Dermis blood vessel endothelial cell (primary cell): ENCODE measurements around the gene NOLC1. TPM values are rescaled to one million over a fixed set of nuclear protein-coding genes. Genes with fewer than 3 reads are reported as not detected.

ENCODE experiments used
- DNase-seq: peaks from one replicate; pipeline ENCODE4 v3.0.0; 2010
- total RNA-seq: library from RNA; depleted of rRNA; stranded (reverse); fragments of >200 nt; gene quantifications from 2 replicates; pipeline ENCODE4 v1.2.3, GENCODE V29; 2014

Gene NOLC1
- 29.6 and 38.9 TPM in 2 replicates for total RNA-seq

DNA sequence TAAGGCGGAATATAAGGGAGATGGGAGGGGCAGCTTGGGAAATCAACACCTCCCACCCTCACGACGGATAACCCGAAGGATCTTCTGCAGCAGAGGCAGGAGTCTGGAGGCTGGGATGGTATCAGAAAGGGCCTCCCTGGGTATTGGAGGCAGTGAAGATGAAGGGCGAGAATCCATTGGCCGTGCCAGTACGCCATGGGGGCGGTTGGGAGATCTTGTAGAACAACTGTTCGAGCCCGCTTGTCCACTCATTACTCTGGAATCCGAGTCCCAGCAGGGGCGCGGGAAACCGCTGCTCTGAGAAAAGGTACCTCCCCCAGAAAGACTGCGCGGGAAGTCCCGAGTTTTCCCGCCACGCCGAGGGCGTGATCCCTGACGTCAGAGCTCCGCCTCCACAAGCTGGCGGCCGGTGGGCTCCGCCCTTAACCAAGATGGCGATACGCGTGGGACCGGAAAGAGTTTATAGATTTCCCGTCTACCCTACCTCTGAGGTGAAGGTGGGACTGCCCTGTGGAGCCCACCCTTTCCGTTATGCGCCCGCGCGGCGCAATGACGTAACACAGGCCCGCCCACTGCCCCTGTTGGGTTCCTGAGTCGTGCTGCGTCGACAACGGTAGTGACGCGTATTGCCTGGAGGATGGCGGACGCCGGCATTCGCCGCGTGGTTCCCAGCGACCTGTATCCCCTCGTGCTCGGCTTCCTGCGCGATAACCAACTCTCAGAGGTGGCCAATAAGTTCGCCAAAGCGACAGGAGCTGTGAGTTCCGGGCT lies at the start of gene NOLC1:
NOLC1 (plus strand) TSS at position 616 of the 771 bp plus-strand sequence; CDS start at position 638, 22 bp downstream.
- peak; percentile 99 for DNase-seq

DNA sequence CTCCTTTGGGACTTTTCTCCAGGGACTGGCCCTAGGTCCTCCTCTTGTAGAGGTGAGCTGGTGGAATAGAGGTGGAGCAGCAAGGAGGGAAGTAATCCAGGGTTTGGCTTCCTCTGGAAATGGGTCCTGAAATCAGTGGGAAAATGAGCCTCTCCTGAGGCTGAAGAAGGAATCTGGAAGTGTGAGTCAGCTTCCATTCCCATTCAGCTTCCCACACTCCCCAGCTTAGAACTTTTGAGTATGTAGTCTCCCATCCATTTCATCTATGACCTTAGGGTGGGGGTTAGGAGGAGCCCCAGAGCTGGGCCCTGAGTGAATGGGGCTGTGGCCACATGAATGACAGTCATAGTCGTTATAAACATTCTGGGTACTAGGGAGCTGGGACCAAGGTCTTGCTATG lies 49.8 kb upstream of the NOLC1 start:
- DNase-seq, result no peak

DNA sequence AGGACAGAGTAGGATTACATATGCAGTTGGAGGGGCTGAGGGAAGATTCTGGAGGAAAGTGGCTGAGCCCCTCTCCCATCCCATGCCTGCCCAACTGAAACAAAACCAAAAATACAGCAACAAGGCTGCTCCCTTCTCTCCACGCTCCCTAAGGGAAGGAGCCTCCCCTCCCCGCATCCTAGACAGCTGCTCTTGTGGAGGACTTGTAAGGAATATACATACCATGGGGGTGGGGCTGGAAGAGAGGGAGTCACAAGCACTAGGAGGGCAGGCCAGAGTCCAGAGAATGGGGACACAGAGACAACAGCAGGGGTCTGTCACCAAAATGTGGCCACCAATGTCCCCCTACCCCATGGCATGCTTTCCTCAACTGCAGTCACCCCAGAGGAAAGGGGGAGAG lies 45.2 kb upstream of the NOLC1 start:
- no peak for DNase-seq

DNA sequence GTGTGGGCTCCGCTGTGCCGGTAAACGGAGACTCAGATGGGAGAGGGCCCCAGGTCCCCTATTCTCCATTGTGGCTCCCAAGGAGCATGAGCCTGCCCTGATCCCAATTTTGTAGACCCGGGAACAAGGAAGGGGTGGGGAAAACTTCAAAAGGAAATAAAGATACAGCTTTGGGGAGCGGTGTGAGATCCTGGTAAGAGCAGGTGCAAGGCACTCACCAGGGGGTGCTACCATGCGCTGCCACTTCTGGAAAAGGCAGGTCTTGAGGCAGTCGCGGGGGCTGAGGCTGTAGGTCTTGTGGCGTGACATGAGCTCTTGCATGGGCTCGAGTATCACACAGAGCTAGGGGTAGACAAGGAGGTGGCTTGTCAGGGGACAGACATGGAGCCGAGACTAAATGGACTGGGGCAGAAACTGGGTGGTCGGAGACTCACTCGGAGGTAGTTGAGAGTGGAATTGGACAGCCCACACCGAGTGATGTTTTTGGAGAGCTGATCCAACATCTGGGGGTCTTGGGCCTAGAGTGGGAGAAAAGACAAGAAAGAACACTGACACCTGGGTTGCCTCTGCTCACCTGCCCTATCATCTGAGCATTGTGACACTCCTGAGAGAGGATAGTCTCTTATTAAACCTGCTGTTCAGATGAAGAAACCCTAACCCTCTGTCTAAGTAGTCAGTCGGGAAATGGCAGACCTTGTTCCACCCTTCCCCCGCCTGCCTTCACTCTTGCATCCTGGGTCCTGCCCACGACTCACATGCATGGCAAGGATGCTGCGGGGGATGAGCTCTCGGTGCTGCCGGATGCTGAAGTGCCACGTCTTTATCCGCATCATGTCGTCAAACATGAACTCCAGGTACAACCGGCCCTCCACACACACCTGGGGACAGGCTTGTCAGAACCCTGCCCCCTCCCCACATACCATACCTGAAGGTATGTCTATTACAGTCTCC lies 42.7 kb upstream of the NOLC1 start:
- DNase-seq, result no peak

DNA sequence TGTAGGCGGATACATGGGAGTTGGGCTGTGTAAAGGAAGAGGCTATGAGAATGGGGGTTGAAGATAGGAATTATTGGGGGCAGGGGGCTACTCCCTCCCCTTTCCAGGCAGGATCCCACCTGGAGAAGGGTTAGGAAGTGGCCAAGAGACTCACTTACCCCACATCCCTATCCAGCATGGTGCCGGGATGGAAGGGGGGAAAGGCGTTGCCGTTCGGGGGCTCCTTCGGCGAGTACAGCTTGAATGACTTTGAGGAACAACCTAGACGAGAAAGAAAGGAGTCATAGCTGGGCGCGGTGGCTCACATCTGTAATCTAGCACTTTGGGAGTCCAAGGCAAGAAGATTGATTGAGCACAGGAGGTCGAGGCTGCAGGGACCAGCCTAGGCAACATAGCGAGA lies 40.9 kb upstream of the NOLC1 start:
- DNase-seq, result no peak

DNA sequence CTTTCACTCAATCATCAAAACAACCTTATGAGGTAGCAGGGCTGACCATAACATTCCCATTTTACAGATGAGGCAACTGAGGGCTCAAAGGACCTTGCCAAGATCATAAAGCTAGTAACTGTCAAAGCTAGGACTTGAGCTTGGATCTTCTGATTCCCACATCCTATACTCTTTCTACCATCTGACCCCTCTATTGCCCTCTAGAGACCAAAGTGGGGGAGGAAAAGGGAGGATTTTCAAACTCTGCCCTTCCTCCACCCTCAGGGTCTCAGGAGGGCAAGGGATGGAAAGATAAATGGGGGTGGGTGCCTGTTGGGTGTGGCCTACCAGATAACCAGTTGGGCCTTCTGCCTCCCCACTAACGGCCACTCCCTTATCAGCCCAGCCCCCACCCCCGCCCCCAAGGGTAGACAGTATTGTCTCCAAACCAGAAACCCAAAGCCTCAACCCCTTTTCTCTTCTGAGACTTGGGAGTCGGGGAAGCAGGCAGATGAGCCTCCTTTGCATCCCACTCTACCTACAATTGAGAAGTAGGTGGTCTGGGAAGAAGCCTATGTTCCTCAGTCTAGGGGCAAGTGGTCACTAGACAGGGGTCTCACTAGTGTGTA lies 39.9 kb upstream of the NOLC1 start:
- no peak for DNase-seq

DNA sequence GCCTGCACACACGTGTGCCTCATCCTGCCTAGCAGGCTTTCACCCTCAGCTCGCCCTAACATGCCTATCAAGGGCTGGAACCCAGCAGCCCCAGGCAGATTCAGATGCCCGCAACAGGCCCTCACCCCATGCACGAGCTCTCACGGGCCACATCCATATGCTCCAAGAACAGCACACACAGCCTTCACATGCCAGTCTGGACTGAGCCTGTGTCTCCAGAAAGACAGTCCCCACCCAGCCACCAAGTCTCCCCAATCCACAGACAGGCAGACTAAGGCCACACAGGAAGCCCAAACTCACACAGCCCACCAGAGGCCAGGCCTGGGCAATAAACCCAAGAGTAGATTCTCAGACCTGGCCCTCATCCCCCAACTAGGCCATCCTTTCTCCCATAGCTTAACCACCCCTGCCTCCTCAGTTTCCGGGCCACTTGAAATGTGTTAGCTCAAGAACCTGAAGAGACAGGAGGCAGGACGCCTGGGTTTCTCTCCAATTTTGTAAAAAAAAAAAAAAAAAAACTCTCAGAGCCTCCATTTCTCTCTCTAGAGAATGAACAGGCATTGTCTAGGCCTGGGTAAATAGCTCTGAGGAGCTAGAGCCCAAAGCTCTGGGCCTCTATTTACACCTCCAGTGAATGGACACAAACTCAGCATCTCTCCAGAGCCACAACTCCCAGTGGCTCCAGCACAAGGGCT lies 38.8 kb upstream of the NOLC1 start:
- no peak for DNase-seq

DNA sequence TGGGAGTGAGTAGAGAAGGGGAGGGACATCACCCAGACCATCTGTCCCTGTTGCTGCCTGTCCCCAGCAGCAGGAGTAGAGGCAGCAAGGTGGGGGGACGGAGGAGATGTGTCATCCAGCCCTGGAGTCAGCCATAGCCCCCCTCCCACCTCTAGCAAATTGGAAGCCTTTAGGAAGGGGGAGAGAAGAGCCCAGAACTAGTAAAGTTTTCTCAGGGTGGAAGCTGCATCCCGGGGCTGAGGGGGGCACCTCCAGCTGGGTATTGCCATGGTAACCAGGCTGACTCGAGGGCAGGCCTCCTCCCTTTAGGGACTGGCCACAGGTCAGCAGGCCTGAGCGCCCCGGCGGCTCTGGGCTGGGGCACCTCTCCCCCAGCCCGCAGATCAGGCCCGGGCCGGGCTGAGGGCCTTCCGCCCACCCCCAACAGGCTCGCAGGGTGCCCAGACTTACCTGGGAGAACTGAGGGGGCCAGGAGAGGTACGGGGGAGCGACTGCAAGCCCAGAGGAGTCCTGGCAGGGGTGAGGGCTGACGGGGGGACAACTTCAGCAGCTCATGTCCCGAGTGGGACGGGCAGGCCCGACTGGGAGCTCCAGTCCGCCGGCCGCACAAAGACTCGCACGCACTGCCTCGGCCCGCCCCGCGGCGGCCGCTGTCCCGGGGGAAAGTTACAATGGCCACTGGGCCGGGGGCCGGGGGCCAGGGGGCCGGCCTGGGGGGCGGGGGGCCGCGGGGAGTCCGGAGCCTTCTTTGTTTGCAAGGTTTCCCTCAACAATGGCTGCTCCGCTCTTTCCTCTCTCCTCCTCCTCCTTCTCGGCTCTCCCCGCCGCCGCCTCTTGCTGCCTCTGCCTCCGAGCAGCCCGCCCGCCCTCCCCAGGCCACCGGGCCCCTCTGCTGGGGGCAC lies 38.0 kb upstream of the NOLC1 start:
- no peak for DNase-seq

DNA sequence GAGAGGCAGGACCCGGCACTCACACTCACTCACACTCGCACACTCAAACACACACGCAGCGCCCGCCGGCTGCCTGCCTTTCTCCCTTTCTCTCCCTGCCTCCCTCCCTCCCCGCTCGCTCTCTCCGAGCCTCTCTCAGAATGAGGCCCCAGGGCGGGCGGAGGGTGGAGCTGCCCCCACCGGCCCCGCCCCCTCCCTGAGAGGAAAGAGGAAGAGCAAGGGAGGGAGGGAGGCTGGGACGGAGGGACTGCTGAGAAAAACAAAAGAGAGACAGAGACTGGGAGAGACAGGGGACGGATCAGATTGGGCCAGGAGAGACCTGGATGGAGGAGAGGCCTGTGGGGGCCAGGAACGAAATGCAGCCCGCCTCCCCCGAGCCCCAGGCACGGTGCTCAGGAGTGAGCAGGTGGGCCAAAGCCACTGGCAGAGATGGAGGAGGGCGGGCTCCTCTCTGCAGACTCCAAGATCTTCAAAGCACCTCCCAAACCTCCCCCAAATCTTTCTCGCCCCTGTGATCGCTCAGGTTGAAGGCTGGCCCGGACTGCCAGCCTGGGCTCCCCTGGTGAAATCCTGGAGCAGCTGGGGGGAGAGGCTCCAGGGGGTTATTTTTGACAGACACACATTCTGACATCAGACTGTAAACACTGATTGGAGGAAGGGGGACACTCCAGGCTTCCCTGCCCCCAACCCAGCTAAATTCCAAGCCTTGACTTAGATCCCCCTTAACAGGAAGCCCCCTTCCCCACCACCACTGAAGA lies 37.1 kb upstream of the NOLC1 start:
- peak; percentile 74 for DNase-seq

DNA sequence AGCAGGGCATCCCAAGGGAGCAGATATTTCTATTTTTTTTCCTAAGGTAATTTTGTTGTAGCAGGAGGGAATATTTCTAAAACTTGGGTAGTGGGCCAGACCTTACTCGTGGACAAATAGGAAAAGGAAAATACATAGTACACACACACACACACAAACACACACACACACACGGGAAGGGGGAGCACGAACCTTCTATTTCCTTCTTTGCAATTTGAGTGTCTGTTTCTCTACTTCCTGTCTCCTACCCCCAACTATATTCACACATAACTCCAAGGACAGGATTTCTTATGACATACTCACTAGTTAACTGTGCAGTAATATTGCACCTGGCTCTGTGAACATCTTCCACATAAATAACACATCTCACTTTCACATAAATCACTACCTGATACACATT lies 36.4 kb upstream of the NOLC1 start:
- peak; percentile 45 for DNase-seq

DNA sequence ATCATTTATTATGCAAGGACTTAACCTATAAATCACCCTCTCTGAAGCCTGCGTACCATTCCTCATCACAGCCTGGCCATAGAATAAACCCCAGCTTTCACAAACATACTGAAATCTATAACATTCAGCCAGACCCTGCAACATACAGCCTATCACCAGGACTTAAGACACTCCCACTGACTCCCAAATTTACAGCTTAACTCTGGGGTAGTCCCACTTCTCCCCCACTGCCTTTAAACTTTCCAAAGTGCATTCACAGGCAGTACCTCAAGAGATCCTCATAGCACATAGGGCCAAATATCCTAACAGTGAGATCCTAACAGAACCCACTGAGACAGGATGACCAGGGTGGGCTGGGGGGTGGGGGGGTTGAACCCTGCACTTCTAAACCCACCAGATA lies 35.5 kb upstream of the NOLC1 start:
- DNase-seq, result no peak

DNA sequence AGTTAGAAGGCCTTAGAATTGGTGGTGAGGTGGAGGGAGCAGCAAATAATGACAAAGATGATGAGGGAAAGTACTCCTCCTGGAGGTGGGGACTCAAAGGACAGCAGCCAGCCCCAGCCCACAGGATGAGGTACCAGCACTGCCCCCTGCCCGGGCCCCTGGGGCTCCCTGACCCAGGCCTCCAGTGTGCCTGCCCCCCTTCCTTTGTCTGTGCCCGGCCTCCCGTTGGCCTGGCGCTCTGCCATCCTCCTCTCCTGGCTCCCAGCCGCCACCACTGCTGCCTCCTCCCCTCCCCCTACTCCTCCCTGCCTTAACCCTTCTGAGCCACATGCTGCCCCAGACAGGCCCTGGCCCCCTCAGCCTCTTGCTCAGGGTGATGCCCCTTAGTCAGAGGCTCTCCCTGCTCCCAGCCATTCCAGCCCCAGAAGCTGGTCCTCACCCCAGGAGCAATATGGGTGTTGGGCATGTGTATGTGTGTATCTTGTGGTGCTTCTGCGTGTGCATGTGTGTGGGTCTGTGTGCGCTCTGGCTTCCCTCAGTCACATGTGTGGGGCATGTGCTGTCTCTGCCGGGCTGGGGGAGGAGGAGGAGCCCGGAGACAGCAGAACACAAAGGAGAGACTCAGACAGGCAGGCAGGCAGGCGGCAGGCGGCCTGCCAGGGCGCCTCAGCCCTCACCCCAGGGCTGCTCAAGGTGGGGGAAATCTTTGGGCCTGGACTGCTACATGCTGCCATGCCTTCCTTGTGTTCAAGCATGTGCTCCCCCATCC lies 34.6 kb upstream of the NOLC1 start:
- peak; percentile 71 for DNase-seq

DNA sequence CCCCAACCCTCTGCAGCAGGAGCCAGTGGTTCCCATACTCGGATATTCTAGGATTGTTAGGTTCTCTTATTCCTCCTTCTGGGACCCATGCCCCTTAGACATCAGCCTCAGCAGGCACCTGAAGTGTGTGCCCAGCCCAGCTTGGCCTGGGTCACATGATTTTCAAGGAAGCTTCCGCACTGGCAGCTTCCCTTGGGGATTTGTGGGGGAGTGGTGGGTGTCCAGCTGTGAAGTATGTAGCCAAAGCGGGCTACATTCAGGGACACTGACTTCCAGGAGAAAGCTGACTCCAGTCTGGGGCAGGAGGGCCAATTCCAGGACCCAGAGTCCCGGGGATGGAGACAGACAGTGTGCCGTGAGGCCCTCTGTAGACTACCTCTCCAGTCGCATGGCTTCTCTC lies 33.3 kb upstream of the NOLC1 start:
- DNase-seq, result no peak

DNA sequence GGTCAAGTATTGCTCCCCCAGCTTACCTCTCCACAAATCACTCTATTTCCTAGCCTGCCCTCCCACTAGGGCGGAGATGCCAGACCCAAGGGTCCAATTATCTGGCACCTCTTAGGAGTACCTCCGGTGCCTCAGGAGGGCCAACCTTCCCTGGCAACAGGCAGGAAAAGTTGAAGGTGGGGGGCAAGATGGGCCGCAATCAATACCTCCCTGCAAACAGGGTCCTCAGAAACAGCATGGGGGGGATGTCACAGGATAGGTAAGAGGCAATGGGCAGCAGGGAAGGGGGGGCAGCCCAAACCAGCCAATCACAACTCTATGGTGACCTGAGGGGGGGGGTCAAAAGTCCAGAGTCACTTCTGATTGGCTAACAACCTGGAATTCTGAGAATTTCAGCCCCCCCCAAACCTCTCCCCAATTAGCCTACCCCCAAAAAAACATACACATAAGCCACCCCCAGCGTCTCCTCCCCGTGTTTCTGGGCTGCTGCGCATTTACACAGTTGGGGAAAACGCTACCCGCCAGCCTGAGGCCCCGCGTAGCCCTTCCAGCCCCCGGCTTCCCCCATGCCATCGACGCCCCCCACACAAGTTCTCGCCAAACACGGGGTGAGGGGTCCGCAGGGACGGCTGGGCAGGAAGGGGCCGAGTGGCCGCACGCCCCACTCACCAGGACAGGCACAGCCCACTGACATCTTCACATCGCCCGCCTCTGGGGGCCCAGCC lies 32.6 kb upstream of the NOLC1 start:
- peak; percentile 75 for DNase-seq

DNA sequence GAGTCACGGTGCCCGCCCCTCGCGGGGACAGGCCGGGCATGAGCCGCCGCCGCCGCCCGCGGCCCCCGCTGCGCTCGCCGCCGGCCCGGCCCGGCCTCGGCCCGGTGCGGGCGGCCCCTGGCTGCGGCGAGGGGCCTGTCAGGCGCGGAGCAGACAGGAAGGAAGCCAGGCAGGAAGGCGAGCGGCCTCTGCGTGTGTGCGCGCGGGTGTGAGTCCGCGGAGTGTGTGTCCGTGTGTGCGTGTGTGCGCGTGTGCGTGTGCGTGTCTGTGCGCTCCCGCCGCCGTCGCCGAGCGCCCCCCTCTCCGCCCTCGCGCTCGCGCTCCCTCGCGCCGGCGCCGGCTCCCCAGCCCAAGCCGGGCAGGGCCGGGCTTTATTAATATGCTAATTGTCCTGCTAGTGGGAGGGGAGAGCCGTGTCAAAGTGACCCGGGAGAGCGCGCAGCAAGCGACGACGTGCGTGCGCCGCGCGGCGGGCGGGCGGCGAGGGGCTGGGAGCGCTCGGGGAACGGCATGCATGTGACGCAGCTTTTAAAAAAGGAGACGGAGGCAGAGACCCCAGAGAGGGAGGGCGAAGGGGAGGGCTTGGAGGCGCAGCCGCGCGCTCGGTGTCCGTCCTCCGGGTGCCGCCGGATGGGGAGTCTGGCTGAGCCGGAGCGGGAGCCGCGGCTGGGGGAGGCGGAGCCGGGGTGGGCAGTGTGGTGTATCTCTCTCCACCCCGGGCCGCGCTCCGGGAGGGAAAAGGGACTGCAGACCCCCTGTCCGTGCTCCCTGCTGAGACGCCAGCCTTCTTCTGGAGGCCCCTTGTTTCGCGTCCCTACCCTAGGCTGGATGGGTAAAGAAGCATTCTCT lies 31.8 kb upstream of the NOLC1 start, which contains the start of gene LDB1:
LDB1 (minus strand) TSS at position 227 of the 849 bp plus-strand sequence. CDS start 258 bp downstream, outside the sequence.
- DNase-seq, result peak; percentile 78

DNA sequence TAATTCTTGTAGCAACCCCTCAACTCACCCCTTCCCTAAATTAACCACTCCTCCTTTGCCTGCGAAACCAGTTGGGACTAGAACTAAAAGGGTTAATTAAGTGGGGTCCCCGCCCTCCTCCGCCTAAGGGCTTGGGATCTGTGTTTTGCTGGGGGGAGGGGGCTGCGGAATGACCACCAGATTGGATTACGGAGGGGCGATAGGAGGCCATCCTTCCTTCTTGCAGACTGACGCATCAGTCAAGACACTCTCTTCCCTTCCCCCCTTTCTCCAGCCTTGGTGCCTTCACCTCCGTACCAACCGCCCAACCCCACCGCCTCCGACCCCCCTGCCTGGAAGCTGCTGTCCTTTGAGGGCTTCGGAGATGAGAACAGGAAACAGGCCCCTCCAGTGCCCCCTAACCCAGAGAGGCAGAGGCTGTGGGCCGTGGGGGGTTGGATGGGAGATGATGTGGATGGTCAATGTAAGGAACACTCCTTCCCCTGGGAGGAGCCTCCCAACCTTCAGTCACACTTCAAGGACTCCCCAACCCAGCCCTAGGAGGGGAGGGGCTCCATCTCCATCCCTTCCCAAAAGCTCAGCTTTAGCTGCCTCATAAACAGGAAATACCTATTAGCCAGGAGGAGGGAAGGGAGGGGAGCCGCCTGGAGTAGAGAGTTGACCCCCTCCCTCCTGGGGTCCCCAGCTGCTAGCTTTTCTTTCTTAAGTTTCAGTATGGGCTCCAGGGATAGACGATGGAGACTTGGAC lies 31.0 kb upstream of the NOLC1 start:
- no peak for DNase-seq

DNA sequence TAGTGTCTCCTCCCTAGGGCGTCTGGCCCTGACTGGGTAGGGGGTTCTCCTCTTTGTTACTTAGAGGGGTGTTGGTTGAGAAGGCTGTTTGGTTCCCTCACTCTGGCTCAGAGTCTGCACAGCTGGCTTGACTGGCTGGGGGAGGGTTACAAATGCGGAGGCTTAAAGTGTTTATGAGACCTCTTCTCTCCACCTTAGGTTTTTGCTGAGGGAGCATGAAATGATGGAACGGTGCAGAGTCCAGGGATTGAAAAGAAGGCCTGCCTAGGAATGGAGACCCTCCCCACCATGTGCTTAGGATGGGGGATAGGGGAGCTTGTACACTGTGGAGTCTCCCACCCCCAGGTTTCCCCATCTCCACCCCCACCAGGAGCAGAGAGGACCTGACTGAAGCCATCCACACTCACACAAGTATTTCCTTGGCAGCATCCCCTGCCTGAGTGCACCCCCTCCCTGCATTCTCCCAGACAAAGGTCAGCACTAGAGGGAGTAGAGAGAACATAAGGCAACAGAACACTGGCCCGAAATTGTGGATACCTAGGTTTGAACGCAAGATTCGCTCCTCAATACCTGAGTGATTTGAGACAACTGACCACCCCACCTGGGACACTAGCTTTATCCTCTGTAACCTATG lies 30.3 kb upstream of the NOLC1 start:
- no peak for DNase-seq
